Left forelimb (tissue), 1 donor: Measurements from ENCODE around the gene CCR5AS.
"Not testable (repeated sequence)": the region's sequence is repeated elsewhere in the genome, so short reads cannot be mapped to it uniquely, and the experiment has no call there.

Experiments
- DNase-seq: peaks from one replicate; pipeline ENCODE4 v3.0.0-alpha.2; 2018; ENCODE audit warnings: low spot score

The CCR5AS gene

GRCh38 chr3:46356276-46356675 lies 50.6 kb downstream of the CCR5AS start:
- no peak for DNase-seq

GRCh38 chr3:46354984-46355383 lies 51.9 kb downstream of the CCR5AS start:
- no peak for DNase-seq

GRCh38 chr3:46354478-46354877 lies 52.4 kb downstream of the CCR5AS start:
- DNase-seq = no peak

GRCh38 chr3:46353647-46354410 lies 53.0 kb downstream of the CCR5AS start, which contains the start of gene CCR2:
CCR2 (plus strand) TSS chr3:46354111; CDS start chr3:46357528, 3,417 bp downstream.
- DNase-seq = no peak

GRCh38 chr3:46353090-46353489 lies 53.8 kb downstream of the CCR5AS start:
- DNase-seq = no peak

- DNase-seq = no peak
Observed at GRCh38 chr3:46351646-46352045, 55.2 kb downstream of the CCR5AS start.

GRCh38 chr3:46350262-46350565 lies 56.7 kb downstream of the CCR5AS start:
- DNase-seq = no peak

GRCh38 chr3:46349484-46350261 lies 57.2 kb downstream of the CCR5AS start:
- DNase-seq = no peak

- no peak for DNase-seq
Observed at GRCh38 chr3:46348823-46349482, 57.9 kb downstream of the CCR5AS start.

GRCh38 chr3:46344476-46344875 lies 62.4 kb downstream of the CCR5AS start:
- no peak for DNase-seq

- no peak for DNase-seq
Observed at GRCh38 chr3:46338840-46339239, 68.0 kb downstream of the CCR5AS start.

- DNase-seq = no peak
Observed at GRCh38 chr3:46337911-46338310, 69.0 kb downstream of the CCR5AS start.

- no peak for DNase-seq
Observed at GRCh38 chr3:46335541-46335940, 71.3 kb downstream of the CCR5AS start.

GRCh38 chr3:46334741-46335478 lies 72.0 kb downstream of the CCR5AS start:
- no peak for DNase-seq

GRCh38 chr3:46330676-46331075 lies 76.2 kb downstream of the CCR5AS start:
- not testable (repeated sequence) for DNase-seq

- DNase-seq = no peak
Observed at GRCh38 chr3:46325645-46326300, 81.1 kb downstream of the CCR5AS start.

GRCh38 chr3:46324036-46324435 lies 82.8 kb downstream of the CCR5AS start:
- no peak for DNase-seq

- no peak for DNase-seq
Observed at GRCh38 chr3:46321461-46322104, 85.3 kb downstream of the CCR5AS start.

- DNase-seq = no peak
Observed at GRCh38 chr3:46318207-46318927, 88.5 kb downstream of the CCR5AS start.

- no peak for DNase-seq
Observed at GRCh38 chr3:46316206-46316605, 90.7 kb downstream of the CCR5AS start.
